Measurements from ENCODE around the gene AZIN2.
"Not testable (repeated sequence)": the region's sequence is repeated elsewhere in the genome, so short reads cannot be mapped to it uniquely, and the experiment has no call there.

The AZIN2 gene

GRCh38 chr1:33131191-33131590 is 50.2 kb downstream of the AZIN2 start:
- no peak for DNase-seq

DNA sequence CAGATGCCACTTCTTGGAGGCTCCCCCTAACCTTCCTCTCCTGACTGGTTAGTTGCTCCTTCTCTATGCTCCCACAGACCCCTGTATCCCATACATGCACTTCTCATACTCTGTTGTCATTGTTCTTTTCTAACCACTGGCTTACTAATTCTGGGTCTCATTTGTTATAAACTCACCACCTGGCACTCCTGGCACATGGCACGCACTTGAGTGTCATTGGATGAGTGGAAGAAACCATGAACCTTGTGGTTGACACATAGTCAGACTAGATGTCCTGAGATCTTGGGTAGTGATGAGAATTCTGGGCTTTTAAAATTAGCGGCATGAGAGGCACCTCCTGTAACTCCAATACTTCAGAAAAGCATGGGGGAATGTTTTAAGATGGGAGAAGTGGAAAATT is 51.6 kb downstream of the AZIN2 start:
- DNase-seq, result no peak

DNA sequence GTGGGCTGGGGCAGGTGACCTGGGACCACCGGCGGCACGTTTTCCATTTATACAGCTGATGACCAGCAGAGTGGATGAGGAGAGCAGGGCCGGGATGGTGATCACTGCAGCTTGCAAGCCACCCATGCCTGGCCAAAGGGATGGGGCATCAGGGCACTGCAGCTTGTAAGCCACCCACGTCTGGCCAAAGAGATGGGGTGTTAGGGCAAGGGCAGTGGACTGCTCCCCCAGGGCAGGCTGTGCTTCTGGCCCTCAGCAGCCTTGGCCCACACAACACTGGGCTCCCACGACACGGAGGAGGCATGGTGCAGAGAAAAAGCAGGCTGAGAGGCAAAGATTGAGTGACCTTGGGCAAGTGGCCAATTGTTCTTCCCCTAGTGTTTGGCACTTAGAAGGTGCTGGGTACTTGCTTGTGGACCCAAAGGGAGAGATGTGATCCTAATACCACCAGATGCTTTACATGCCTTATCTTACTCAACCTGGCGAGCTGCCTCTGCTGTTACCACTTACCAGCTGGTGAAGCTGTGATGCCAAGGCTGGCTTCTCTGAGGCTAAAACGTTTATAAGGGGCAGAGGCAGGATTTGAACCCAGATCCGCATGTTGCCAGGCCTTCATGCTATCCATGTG is 52.6 kb downstream of the AZIN2 start:
- no peak for DNase-seq

- not testable (repeated sequence) for DNase-seq
Observed at GRCh38 chr1:33136041-33136440, 55.1 kb downstream of the AZIN2 start.

GRCh38 chr1:33137800-33138199 is 56.8 kb downstream of the AZIN2 start:
- DNase-seq, result peak in 3 of 6 experiments; percentile 3 to 8 (median 5)

DNA sequence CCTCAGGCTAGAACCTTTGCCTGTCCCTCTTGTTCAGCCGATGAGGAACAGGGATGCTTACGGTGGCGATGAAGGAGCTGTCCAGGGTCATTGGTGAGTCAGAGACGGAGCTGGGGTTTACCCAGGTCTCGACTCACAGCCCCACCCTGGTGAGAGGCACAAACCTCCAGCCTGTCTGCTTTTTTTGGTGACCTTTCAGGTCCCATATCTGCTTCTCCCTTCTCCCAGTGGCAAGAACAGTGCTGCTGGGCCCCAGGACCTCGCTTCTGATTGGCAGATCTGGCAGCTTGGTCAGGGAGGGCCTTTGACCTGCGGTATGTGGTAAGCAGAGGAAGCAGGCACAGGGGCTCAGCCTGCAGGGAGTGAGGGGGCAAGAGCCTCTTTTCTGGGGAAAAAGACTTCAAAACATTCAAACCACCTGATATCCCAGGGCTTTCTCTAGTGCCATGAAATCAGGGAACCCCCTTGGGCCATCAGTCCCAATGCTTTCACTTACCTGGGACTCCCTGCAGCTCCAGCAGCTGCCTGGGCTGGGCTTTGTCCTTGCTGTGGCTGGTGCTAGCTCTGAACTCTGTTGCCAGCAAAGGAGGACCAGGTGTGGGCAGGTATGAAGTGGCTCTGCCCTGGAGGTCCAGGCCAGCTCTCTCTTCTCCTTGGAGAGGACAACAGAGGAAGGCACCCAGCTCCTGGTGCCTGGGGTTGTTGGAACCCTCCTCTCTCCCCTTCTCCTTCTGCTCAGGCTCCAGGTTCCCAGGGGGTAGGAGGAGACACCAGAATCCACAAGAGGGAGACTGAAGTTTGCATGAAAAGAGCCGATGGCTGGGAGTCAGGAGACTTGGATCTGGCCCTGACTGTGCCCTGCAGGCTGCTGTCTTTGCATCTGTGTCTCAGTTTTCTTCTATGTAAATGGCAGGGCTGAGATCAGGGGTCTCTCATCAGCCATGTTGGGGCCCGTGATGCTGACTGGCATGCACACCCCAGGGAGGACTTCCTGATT is 59.5 kb downstream of the AZIN2 start:
- DNase-seq, result no peak

GRCh38 chr1:33141216-33141615 is 60.3 kb downstream of the AZIN2 start:
- no peak for DNase-seq

- DNase-seq, result no peak
Observed at GRCh38 chr1:33141781-33142180, 60.8 kb downstream of the AZIN2 start.

DNA sequence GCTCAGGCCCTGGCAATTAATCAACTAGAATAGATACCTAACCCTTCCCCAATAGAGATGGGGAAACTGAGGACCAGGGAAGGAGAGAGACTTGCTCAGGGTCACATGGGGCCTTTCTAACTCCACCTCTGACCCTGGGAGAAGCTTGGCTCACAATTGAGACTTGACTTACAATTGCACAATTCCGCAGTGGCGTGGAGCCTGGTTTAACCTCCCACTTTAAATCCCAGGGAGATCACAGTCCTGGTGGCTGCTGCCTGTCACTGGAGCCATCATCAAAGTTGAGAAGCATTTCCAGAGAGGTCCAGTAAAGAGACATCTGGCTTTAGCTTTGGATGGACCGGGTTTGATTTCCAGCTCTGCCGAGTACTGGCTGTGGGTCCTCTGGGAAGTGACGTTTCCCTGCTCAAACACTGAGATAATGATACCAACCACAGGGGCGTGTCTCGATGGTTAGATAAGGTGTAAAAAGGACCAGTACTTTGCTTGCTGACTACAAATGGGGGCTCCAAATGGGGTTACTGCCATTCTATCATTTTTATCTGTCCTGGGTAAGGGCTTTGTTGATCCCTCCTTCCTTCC is 61.6 kb downstream of the AZIN2 start:
- DNase-seq, result no peak

GRCh38 chr1:33143176-33143575 is 62.2 kb downstream of the AZIN2 start:
- no peak for DNase-seq

DNA sequence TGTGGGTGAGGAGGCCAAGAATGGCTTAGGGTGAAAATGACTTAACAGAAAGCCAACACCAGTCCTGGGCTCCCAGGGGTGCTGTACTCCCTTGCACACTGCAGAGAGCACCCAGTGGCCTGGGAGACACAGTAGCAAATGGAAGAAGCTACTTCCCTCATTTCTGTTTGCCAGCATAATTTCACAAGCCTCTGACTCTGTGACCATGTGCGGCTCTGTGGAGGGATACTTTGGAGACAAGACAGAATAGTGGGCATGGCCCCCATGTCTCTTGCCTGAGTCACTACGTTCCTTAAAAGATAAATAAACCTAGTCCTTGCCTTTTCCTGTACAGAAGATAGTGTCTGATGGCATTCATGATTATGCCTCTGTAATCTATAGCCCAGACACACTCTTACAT is 62.7 kb downstream of the AZIN2 start:
- DNase-seq, result no peak

DNA sequence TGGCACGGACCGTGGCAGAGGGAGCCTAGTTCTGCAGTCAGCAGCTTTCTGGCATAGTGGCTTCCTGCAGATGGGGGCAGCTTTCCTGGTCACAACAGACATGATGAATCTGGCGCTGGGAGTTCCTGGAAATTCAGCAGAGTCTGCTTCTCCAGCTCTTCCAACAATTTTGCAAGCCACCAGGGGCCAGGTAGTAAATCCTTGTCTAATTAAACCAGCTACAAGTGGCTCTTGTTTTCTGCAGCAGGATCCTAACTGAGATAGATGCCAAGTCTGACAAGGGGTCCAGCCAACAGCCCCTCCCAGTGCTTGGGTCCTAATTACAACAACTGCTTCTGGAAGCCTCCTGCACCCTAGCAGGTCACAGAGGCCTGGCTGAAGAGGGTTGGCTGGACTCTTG is 65.0 kb downstream of the AZIN2 start:
- no peak for DNase-seq

DNA sequence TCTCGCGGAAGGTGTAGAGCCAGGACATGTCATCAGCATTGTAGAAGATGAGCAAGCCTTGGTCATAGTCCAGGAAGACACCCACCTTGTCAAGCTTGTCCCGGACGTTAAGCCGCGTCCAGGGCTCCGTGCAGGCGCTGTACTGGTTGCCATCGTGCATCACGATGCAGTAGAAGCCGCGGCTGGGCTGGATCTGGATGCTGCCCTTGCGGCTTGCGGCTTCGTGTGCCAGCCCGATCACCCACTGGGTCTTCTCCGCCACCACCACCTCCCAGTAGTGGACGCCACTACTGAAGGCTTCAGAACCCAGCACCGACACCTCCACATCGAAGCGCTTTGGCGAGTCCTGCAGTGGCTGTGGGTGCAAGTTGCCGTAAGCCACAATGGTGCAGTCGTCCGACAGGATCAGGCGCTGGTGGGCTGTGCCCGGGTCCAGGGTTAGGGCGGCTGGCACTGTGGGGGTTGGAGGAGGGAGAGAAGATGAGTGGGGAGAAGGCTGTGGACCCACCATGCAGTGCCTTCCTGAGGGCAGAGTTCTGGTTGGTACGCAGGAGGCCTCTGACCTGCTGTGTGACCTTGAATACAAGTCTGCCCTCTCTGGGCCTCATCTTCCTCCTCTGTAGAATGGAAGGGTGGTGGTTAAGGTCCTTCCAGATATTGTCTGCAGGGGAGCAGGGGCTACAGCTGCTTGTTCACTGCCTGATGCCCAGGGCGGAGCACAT is 66.5 kb downstream of the AZIN2 start:
- DNase-seq, result no peak

GRCh38 chr1:33147997-33148314 is 67.0 kb downstream of the AZIN2 start:
- no peak for DNase-seq

DNA sequence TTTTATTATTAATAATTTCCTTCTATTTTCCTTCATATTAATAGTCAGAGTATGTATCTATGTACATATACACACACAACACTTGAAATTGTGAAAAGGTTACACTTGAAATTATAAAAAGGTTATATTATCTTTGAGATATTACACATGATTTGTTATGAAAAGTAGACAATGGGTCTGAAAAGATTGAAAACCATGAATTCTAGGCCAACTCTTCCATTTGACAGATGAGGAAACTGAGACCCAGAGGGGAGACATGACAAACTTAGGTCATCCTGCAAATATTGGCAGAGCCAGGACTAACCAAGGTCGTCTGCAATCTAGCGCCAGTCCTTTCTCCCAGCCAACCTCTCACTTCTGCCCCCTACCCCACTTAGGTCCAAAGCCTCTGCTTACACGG is 67.7 kb downstream of the AZIN2 start:
- no peak for DNase-seq

DNA sequence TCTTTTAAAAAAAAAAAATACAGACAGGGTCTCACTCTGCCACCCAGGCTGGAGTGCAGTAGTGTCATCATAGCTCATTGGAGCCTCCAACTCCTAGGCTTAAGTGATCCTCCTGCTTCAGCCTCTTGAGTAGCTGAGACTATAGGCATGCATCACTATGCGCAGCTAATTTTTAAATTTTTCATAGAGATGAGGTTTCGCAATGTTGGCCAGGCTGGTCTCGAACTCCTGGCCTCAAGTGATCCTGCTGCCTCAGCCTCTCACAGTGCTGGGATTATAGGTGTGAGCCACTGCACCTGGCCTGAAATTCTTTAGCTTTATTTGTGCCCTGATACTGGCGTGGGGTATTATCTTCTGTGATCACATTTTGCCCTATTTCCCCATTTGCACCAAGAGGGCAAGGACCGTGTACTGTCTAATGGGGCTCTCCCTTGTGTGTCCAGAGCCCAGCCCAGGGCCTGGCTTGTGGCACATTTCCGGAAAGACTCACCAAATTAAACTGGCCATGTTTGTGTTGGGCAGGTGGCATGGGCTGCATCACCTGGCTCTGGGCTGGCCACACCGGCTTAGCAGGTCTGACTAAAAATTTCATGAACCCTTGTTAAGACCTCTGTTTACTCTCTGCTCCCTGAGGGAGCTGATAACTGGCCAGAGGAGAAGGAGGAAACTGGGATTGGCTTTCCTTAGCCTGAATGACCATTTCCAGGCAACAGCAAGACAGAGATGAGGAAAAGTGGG is 68.7 kb downstream of the AZIN2 start:
- DNase-seq, result no peak

- no peak for DNase-seq
Observed at GRCh38 chr1:33150522-33150921, 69.6 kb downstream of the AZIN2 start.

DNA sequence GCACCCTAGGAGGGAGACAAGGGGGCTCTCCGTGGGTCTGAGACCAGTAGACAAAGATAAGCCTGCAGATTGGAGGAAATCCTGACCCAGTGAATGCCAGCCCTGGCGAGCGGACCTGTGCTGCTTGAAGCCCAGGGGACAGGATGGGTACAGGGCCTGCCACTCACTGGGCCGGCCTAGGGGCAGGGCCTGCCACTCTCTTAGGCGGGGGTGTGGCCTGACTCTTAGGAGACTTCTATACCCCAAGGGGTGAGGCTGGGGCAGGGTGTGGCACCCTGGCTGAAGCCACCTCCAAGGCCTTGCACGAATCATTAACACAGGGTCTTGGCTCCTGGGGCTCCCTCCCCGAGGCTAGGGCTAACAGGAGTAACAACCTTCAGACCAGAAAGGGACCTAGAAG is 70.2 kb downstream of the AZIN2 start:
- DNase-seq, result no peak

- no peak for DNase-seq
Observed at GRCh38 chr1:33152685-33153432, 71.9 kb downstream of the AZIN2 start.

- no peak for DNase-seq
Observed at GRCh38 chr1:33153650-33154049, 72.7 kb downstream of the AZIN2 start.

DNA sequence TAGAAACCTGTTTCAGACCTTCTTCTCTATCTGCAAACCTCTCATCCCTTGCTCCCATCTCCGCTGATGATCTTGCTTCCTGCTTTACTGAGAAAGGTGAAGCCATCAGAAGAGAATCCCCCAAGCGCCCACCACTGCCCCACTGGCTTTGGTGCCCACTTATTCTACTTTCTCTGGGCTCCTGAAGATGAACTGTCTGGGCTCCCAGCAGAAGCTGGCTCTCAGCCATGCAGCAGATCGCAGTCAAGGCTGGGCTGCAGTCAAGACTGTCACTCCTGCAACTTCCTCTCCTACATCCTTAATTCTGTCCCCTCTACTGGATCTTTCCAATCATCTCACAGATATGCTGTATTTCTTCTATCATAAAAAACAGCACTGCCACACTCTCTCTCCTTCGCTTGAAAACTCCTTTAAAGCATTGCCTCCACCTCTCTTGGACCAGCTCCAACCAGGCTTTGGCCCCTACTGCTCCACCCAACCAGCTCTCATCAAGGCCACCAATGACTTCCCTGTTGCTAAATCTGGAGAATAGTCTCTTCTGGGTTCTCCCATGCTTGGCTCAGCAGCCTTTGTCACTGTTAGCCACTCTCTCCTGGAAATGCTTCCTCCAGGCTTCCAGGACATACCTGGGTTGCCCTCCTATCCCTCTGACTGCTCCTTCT is 75.1 kb downstream of the AZIN2 start:
- DNase-seq, result no peak
